ENCODE results near the gene KCNC3. TPM values are rescaled to one million over a fixed set of nuclear protein-coding genes. Genes with fewer than 3 reads are reported as not detected.

KCNC3 gene
- 0.16 and 0.90 TPM in 2 replicates for total RNA-seq

GRCh38 chr19:50329146-50329925 lies at the start of gene KCNC3:
TSS of gene KCNC3 (minus strand) at chr19:50329377. CDS start at chr19:50329082, 295 bp downstream.

GRCh38 chr19:50376166-50377050 lies 47.2 kb upstream of the KCNC3 start, which contains the start of gene NR1H2:
TSS of gene NR1H2 (plus strand) at chr19:50376457. CDS start at chr19:50377606, 1,149 bp downstream.

GRCh38 chr19:50365434-50366306 lies 36.5 kb upstream of the KCNC3 start, which contains the start of gene NAPSA:
TSS of gene NAPSA (minus strand) at chr19:50365639. CDS start at chr19:50365621, 18 bp downstream.

Other genes with a start within 250 kb of the KCNC3 start
- gene IZUMO2, start 166.1 kb downstream of the KCNC3 start, total RNA-seq = not detected in 2 replicates
- gene MYH14, start 125.8 kb downstream of the KCNC3 start, total RNA-seq = 0.49 TPM in 1 of 2 replicates, not detected in the other
- gene NAPSA, start 36.3 kb upstream of the KCNC3 start, total RNA-seq = 0.16 TPM in 1 of 2 replicates, not detected in the other
- 88.1 and 95.9 TPM in 2 replicates for gene NR1H2, start 47.1 kb upstream of the KCNC3 start, total RNA-seq
- 15.9 and 18.2 TPM in 2 replicates for gene POLD1, start 55.0 kb upstream of the KCNC3 start, total RNA-seq
- gene SPIB, start 89.6 kb upstream of the KCNC3 start, total RNA-seq = not detected in 2 replicates
- not detected in 2 replicates for gene MYBPC2, start 103.5 kb upstream of the KCNC3 start, total RNA-seq
- 110 and 144 TPM in 2 replicates for gene EMC10, start 147.1 kb upstream of the KCNC3 start, total RNA-seq
- gene GARIN5A, start 147.5 kb upstream of the KCNC3 start, total RNA-seq = not detected in 2 replicates
- gene JOSD2, start 181.8 kb upstream of the KCNC3 start, total RNA-seq = 46.0 and 67.9 TPM in 2 replicates
- gene ASPDH, start 184.5 kb upstream of the KCNC3 start, total RNA-seq = not detected in 2 replicates
- gene LRRC4B, start 239.1 kb upstream of the KCNC3 start, total RNA-seq = under 0.01 and 0.18 TPM in 2 replicates

Data from cardiac atrium fibroblast (primary cell).